HepG2 (cell line): Measurements from ENCODE around the gene BHLHE23. TPM values are rescaled to one million over a fixed set of nuclear protein-coding genes. Genes with fewer than 3 reads are reported as not detected.

Source experiments
- ATAC-seq: fragments of 200-7000 bp; cut with Tn5 transposase; 3 replicates; pipeline ENCODE4 v1.9.1; 2020; ENCODE audit warnings: mild to moderate bottlenecking, moderate library complexity
- BruUV-seq: library from RNA; stranded (reverse); fragments of 400-500 nt; replicated peaks from 2 replicates; lab custom pipeline; 2021; lab: Mats Ljungman, UMichigan
- CTCF ChIA-PET: fragments of 300-600 bp; formaldehyde crosslinking; extraction: SDS; loops from one replicate; lab custom pipeline; 2021; ENCODE audit warnings: low total read pairs, inconsistent platforms, low intra/inter-chr PET ratio; lab: Yijun Ruan, JAX
- POLR2A ChIA-PET: fragments of 350-600 bp; sonication (Branson Sonifier 250); formaldehyde crosslinking; loops from one replicate; lab custom pipeline; 2020; ENCODE audit warnings: antibody characterized with exemption, inconsistent platforms; lab: Yijun Ruan, JAX
- DNase-seq: peaks from one replicate; pipeline ENCODE4 v3.0.0-alpha.2; 2015; ENCODE audit warnings: low spot score
- FAIRE-seq: peaks from 3 replicates; lab custom pipeline; 2011; peaks lifted over from hg19 to GRCh38; lab: Jason Lieb, UNC
- H2AFZ ChIP-seq: one replicate; pipeline ENCODE4 v1.6.1; 2011; ENCODE audit warnings: low read length, inconsistent platforms
- H3K27ac ChIP-seq: fragments of 300-600 bp; 3 replicates; pipeline ENCODE4 v1.8.0; 2011; ENCODE audit warnings: mixed run types, mild to moderate bottlenecking, mixed read lengths, low read length, inconsistent platforms; ENCODE audit not compliant: insufficient read depth; ENCODE audit errors: extremely low read length
- H3K27me3 ChIP-seq, 2 experiments: fragments of 200-600 bp in 1 of 2; 2 replicates in 1 of 2; 3 replicates in 1 of 2; pipeline versions ENCODE4 v1.6.0 to v1.8.0; 2011; ENCODE audit warnings: low read length in 2 of 2, mild to moderate bottlenecking in 2 of 2, moderate library complexity in 2 of 2, inconsistent platforms in 1 of 2; ENCODE audit not compliant: insufficient read depth in 2 of 2, control insufficient read depth in 1 of 2
- H3K36me3 ChIP-seq, 2 experiments: fragments of 200-600 bp in 1 of 2; replicated peaks in 1 of 2; 2 replicates in 1 of 2; 3 replicates in 1 of 2; pipeline versions ENCODE4 v1.5.1 to v1.8.0; 2011; ENCODE audit warnings: low read length in 2 of 2, inconsistent platforms in 1 of 2; ENCODE audit not compliant: insufficient read depth in 2 of 2, control insufficient read depth in 1 of 2
- H3K4me1 ChIP-seq: 2 replicates; pipeline ENCODE4 v1.5.1; 2012; ENCODE audit warnings: low read length, inconsistent platforms; ENCODE audit not compliant: insufficient read depth
- H3K4me2 ChIP-seq: 2 replicates; pipeline ENCODE4 v1.6.0; 2011; ENCODE audit warnings: low read depth, low read length, inconsistent platforms
- H3K4me3 ChIP-seq, 3 experiments: fragments of 200-600 bp in 1 of 3; sonication (generic), shearing (Covaris generic) in 1 of 3; replicated peaks in 1 of 3; 2 replicates each; pipeline ENCODE4 v1.5.1; 2011 to 2016; ENCODE audit warnings: low read length in 3 of 3, inconsistent platforms in 2 of 3, low read depth in 2 of 3, mild to moderate bottlenecking in 2 of 3, control low read depth in 1 of 3, mixed read lengths in 1 of 3; ENCODE audit not compliant: insufficient read depth in 1 of 3
- H3K79me2 ChIP-seq: one replicate; pipeline ENCODE4 v1.6.1; 2011; ENCODE audit warnings: low read length, inconsistent platforms; ENCODE audit not compliant: insufficient read depth
- H3K9ac ChIP-seq: 2 replicates; pipeline ENCODE4 v1.6.0; 2011; ENCODE audit warnings: mild to moderate bottlenecking, low read depth, low read length, inconsistent platforms; ENCODE audit not compliant: insufficient read depth
- H3K9me3 ChIP-seq: 2 replicates; pipeline ENCODE4 v1.5.1; 2012; ENCODE audit warnings: mild to moderate bottlenecking, low read length
- H4K20me1 ChIP-seq: 2 replicates; pipeline ENCODE4 v1.6.0; 2011; ENCODE audit warnings: inconsistent platforms, mild to moderate bottlenecking, low read length, moderate library complexity; ENCODE audit not compliant: insufficient read depth
- EZH2 ChIP-seq: conservative IDR thresholded peaks from 2 replicates; pipeline ENCODE4 v1.6.1; 2012; ENCODE audit warnings: mild to moderate bottlenecking, low read depth, low read length, moderate library complexity
- PATZ1 ChIP-seq: sonication (generic); formaldehyde crosslinking; IDR thresholded peaks from 2 replicates; pipeline ENCODE4 v1.4.0; 2020; ENCODE audit warnings: missing genetic modification reagents
- SALL2 ChIP-seq: sonication (generic); formaldehyde crosslinking; IDR thresholded peaks from 2 replicates; pipeline ENCODE4 v1.8.1; 2023; ENCODE audit warnings: mild to moderate bottlenecking, missing genetic modification reagents, inconsistent platforms
- XRCC5 ChIP-seq: fragments of 200-400 bp; formaldehyde crosslinking; optimal IDR thresholded peaks from 2 replicates; pipeline ENCODE3; 2017; ENCODE audit warnings: mild to moderate bottlenecking, low read length
- ZFX ChIP-seq: sonication (generic); formaldehyde crosslinking; IDR thresholded peaks from 2 replicates; pipeline ENCODE4 v1.4.0; 2020; ENCODE audit warnings: mild to moderate bottlenecking, low read depth, missing genetic modification reagents, moderate library complexity
- ZNF33B ChIP-seq: sonication (generic); formaldehyde crosslinking; IDR thresholded peaks from 2 replicates; pipeline ENCODE4 v1.5.1; 2020; ENCODE audit warnings: mild to moderate bottlenecking, missing genetic modification reagents
- ZNF431 ChIP-seq: sonication (generic); formaldehyde crosslinking; IDR thresholded peaks from 2 replicates; pipeline ENCODE4 v1.9.0; 2022; ENCODE audit warnings: missing genetic modification reagents, low read depth, mild to moderate bottlenecking, borderline replicate concordance
- ZSCAN29 ChIP-seq: sonication (generic); formaldehyde crosslinking; conservative IDR thresholded peaks from 2 replicates; pipeline ENCODE4 v1.4.0; 2020; ENCODE audit warnings: mild to moderate bottlenecking, missing genetic modification reagents
- WGBS: methylation state at CpG from one replicate; pipeline ENCODE4 v1.1.6; 2017; ENCODE audit warnings: low lambda C conversion rate; 5-methylcytosine and 5-hydroxymethylcytosine counted together
- in situ Hi-C: cut with HindIII; loops from 2 replicates; pipeline ENCODE4 v1.10.0; 2017; ENCODE audit warnings: low pct_unique_long_range_greater_than_20kb; ENCODE audit not compliant: extremely low pct_ligation_motif_present
- intact Hi-C: fragments of 100-400 bp; cut with micrococcal nuclease; formaldehyde crosslinking; loops from one replicate; pipeline ENCODE4 v1.10.0; 2022; ENCODE audit not compliant: unreplicated experiment
- polyA plus RNA-seq, 8 experiments: library from polyadenylated mRNA; depleted of rRNA in 3 of 8; stranded (reverse) in 7 of 8; unstranded in 1 of 8; fragments of >200 nt; fragmentation: Illumina TruSeq in 4 of 8; extraction: Trizol in 4 of 8; gene quantifications; 2 replicates each; pipeline versions ENCODE4 v1.2.1 to v1.2.3, GENCODE V29; 2011 to 2016; ENCODE audit warnings: low read depth in 4 of 8, missing spikeins in 1 of 8, mixed read lengths in 1 of 8; ENCODE audit not compliant: insufficient read depth in 1 of 8
- total RNA-seq, 5 experiments: library from RNA; depleted of rRNA; stranded (reverse); fragments of >200 nt; fragmentation: Illumina TruSeq; extraction: Trizol; gene quantifications; 2 replicates each; pipeline ENCODE4 v1.2.3, GENCODE V29; 2016; ENCODE audit warnings: low read depth in 1 of 5
- TF ChIP-seq, protein P1 (sequence below): sonication (generic); formaldehyde crosslinking; IDR thresholded peaks from one replicate; pipeline ENCODE4 v1.5.1; 2020; ENCODE audit warnings: mild to moderate bottlenecking, missing genetic modification reagents; ENCODE audit errors: not compliant biosample characterization

The BHLHE23 gene
- total and polyA plus RNA-seq, 2 of the 13 experiments (the other 11 are each of a cell fraction or from before 2014, with no cell fraction given) = not detected

- Histone ChIP-seq H3K79me2 (no peaks in the 10 kb centered on the region), H3K27ac (no peak overlapping the region), H3K9ac (no peak overlapping the region), H3K9me3 (peaks cover 8% of the 10 kb centered on the region; the same call in 1 of the 2 replicates), H3K36me3 (no peaks in the 10 kb centered on the region), H3K4me3 (no peak overlapping the region), H3K4me1 (peaks cover 20% of the 10 kb centered on the region), H3K4me2 (no peak overlapping the region), H4K20me1 (peaks cover 10% of the 10 kb centered on the region; the same call in 1 of the 2 replicates), H2AFZ (no peak overlapping the region), H3K27me3 (peaks cover 41 to 96% of the 10 kb centered on the region in 2 experiments)
- POLR2A ChIA-PET = interaction anchor here (1.7 kb wide), 1 partner anchor 41 kb away, joined by 4 read pairs; no protein-coding TSS in a partner anchor
- ATAC-seq = no peak
- CTCF ChIA-PET = no interaction called here
- BruUV-seq = no TSS peak
- intact Hi-C loops (no loop called here), in situ Hi-C loops (loop anchor here (5.0 kb wide), 1 partner anchor 139 kb away; no protein-coding TSS in a partner anchor)
- FAIRE-seq = no peak
- WGBS = 6% methylated on average over 3 of the region's 3 CpGs
- DNase-seq = no peak
- TF ChIP-seq EZH2 (0 out of 2 replicates have a peak, but pooled peaks have one; percentile 34), ZNF431 (CRISPR knock-in tag) (no peak), ZNF33B (CRISPR knock-in tag) (no peak), ZSCAN29 (CRISPR knock-in tag) (no peak), ZFX (CRISPR knock-in tag) (no peak), PATZ1 (no peak), XRCC5 (no peak), SALL2 (CRISPR knock-in tag) (no peak)
- TF ChIP-seq, protein P1, sequence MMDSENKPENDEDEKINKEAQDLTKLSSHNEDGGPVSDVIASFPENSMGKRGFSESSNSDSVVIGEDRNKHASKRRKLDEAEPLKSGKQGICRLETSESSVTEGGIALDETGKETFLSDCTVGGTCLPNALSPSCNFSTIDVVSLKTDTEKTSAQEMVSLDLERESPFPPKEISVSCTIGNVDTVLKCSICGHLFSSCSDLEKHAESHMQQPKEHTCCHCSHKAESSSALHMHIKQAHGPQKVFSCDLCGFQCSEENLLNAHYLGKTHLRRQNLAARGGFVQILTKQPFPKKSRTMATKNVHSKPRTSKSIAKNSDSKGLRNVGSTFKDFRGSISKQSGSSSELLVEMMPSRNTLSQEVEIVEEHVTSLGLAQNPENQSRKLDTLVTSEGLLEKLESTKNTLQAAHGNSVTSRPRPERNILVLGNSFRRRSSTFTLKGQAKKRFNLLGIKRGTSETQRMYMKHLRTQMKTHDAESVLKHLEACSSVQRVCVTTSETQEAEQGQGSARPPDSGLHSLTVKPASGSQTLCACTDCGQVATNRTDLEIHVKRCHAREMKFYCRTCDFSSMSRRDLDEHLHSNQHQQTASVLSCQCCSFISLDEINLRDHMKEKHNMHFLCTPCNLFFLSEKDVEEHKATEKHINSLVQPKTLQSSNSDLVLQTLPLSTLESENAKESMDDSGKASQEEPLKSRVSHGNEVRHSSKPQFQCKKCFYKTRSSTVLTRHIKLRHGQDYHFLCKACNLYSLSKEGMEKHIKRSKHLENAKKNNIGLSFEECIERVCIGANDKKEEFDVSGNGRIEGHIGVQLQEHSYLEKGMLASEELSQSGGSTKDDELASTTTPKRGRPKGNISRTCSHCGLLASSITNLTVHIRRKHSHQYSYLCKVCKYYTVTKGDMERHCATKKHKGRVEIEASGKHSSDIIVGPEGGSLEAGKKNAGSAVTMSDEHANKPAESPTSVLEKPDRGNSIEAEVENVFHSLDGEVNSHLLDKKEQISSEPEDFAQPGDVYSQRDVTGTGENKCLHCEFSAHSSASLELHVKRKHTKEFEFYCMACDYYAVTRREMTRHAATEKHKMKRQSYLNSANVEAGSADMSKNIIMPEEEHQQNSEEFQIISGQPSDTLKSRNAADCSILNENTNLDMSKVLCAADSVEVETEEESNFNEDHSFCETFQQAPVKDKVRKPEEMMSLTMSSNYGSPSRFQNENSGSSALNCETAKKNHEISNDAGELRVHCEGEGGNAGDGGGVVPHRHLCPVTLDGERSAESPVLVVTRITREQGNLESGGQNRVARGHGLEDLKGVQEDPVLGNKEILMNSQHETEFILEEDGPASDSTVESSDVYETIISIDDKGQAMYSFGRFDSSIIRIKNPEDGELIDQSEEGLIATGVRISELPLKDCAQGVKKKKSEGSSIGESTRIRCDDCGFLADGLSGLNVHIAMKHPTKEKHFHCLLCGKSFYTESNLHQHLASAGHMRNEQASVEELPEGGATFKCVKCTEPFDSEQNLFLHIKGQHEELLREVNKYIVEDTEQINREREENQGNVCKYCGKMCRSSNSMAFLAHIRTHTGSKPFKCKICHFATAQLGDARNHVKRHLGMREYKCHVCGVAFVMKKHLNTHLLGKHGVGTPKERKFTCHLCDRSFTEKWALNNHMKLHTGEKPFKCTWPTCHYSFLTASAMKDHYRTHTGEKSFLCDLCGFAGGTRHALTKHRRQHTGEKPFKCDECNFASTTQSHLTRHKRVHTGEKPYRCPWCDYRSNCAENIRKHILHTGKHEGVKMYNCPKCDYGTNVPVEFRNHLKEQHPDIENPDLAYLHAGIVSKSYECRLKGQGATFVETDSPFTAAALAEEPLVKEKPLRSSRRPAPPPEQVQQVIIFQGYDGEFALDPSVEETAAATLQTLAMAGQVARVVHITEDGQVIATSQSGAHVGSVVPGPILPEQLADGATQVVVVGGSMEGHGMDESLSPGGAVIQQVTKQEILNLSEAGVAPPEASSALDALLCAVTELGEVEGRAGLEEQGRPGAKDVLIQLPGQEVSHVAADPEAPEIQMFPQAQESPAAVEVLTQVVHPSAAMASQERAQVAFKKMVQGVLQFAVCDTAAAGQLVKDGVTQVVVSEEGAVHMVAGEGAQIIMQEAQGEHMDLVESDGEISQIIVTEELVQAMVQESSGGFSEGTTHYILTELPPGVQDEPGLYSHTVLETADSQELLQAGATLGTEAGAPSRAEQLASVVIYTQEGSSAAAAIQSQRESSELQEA (CRISPR knock-in tag) = no peak
These were observed 5.0 kb upstream of the BHLHE23 start for GRCh38 chr20:63011798-63012197.
